ENCODE data around the gene DPP6.

- TF ChIP-seq POLR2AphosphoS5 (IDR thresholded peaks at IDR 0.05; ENCODE audit: low read depth, low read length): no peak
- TF ChIP-seq POLR2A (IDR thresholded peaks at IDR 0.05; ENCODE audit: low read depth, low read length): no peak
Measured at GRCh38 chr7:154484406-154484805, 432.2 kb downstream of the DPP6 start.
